ENCODE measurements around the gene HS3ST3B1. TPM values are rescaled to one million over a fixed set of nuclear protein-coding genes. Genes with fewer than 3 reads are reported as not detected.

The HS3ST3B1 gene
- total RNA-seq, 1 experiment from 2014 or later: 3.8 TPM

DNA sequence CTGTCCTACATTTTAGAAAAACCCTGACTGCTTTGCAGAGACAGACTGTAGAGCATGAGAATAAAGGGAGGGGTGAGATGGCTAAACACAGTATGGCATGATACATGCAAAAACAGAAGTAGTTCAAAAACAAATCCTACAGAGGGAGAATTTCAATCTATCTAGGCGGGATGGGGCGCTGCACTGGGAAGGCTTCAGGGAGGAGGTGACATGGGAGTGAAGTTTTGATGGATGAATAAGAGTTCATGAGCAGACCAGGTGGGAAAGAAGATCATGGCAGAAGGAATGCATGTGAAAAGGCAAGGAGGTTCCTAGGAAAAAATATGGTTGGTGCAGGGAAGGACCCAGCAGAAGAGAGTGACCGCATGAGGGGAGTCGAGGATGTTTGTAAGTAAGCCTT, 19.2 kb downstream of the HS3ST3B1 start:
- no TSS peak for BruUV-seq (replicated peaks)
- no peak overlapping the region for H3K4me3 Mint-ChIP-seq (ENCODE audit: unreplicated experiment)
- POLR2A ChIA-PET: no interaction called here
- H3K9me3 Mint-ChIP-seq (ENCODE audit: unreplicated experiment): no peaks in the 10 kb centered on the region
- H3K4me1 Mint-ChIP-seq (ENCODE audit: insufficient read depth, unreplicated experiment): peaks cover 10% of the 10 kb centered on the region
- DNase-seq (ENCODE audit: unreplicated experiment): no peak
- H3K27me3 Mint-ChIP-seq (ENCODE audit: insufficient read depth, unreplicated experiment): no peaks in the 10 kb centered on the region
- H3K36me3 Mint-ChIP-seq (ENCODE audit: insufficient read depth, unreplicated experiment): no peaks in the 10 kb centered on the region
- H3K27ac Mint-ChIP-seq (ENCODE audit: low read depth, unreplicated experiment): no peak overlapping the region
- intact Hi-C loops (cut with micrococcal nuclease): no loop called here
- CTCF ChIA-PET: interaction anchor here (1.6 kb wide), 1 partner anchor 607 kb away, joined by 8 read pairs; no protein-coding TSS in a partner anchor
- TF ChIP-seq, protein P1, sequence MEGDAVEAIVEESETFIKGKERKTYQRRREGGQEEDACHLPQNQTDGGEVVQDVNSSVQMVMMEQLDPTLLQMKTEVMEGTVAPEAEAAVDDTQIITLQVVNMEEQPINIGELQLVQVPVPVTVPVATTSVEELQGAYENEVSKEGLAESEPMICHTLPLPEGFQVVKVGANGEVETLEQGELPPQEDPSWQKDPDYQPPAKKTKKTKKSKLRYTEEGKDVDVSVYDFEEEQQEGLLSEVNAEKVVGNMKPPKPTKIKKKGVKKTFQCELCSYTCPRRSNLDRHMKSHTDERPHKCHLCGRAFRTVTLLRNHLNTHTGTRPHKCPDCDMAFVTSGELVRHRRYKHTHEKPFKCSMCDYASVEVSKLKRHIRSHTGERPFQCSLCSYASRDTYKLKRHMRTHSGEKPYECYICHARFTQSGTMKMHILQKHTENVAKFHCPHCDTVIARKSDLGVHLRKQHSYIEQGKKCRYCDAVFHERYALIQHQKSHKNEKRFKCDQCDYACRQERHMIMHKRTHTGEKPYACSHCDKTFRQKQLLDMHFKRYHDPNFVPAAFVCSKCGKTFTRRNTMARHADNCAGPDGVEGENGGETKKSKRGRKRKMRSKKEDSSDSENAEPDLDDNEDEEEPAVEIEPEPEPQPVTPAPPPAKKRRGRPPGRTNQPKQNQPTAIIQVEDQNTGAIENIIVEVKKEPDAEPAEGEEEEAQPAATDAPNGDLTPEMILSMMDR (IDR thresholded peaks at IDR 0.05; ENCODE audit: unreplicated experiment): no peak

DNA sequence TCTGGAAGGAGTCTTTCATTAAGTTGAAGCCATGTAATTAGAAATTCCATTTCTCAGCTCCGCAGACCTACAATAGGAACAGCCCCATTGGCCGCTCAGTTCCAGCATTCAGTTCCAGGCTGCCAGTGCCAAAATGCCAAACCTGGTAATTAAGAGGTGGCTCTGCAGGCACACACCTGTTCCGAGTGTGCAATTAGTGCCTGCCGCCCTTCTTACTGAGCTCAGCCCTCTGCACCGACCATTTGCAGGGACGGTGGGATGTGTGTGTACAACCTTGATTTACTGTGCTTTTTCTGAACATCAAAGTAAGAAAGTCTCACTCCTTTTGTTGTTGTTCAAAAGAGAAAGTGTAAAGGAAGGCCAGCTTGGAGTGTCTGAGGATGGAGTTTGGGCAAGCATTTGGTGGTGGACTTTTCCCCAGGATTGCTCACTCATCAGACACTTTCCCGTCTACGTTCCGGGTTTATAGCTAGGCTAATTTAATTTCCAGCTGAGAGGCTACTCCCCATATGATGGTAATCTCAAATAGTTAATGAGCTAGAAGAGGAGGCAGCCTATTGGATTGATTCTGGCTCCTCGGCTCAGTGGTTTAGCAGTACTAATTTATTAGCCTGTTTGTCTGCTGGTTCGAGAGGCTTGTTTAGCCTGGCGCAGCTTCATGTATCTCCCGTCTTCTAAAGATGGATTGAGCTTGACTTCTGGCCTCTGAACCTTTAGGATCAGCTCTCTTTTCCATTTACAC, 20.0 kb downstream of the HS3ST3B1 start:
- Mint-ChIP-seq H3K9me3 (ENCODE audit: unreplicated experiment) (no peaks in the 10 kb centered on the region), H3K4me1 (ENCODE audit: insufficient read depth, unreplicated experiment) (peaks cover 10% of the 10 kb centered on the region), H3K36me3 (ENCODE audit: insufficient read depth, unreplicated experiment) (no peaks in the 10 kb centered on the region), H3K27ac (ENCODE audit: low read depth, unreplicated experiment) (no peak overlapping the region), H3K27me3 (ENCODE audit: insufficient read depth, unreplicated experiment) (no peaks in the 10 kb centered on the region), H3K4me3 (ENCODE audit: unreplicated experiment) (no peak overlapping the region)
- DNase-seq (ENCODE audit: unreplicated experiment): no peak
- intact Hi-C loops (cut with micrococcal nuclease): no loop called here
- no TSS peak for BruUV-seq (replicated peaks)
- TF ChIP-seq, protein P1 (IDR thresholded peaks at IDR 0.05; ENCODE audit: unreplicated experiment): no peak
- ChIA-PET POLR2A (no interaction called here), CTCF (interaction anchor here (0.7 to 1.6 kb wide), 5 partner anchors 11 to 747 kb away, joined by 3 to 8 read pairs (median 3); no protein-coding TSS in a partner anchor)

DNA sequence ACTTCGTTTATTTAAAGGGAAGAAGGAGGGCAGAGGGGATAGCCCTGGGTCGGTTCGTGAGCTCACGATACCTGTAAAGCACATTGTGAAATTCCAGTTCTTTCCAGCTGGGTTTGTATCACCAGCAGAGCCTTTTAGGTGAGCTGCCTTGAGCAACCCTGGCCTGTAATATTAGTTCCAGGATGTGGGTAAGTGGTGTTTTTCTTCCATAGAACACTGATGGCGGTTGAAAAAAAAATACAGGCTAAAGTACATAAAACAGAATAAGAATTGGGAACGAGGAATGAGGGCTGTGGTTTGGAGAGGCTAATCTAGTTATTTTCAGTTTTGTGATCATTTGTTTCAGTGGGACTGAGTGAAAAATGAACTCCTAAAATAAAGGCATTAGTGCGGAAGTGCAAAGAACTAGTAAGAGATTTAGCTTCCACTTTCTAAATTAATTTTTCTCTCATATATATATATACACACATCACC, 20.6 kb downstream of the HS3ST3B1 start:
- no TSS peak for BruUV-seq (replicated peaks)
- Mint-ChIP-seq H3K27ac (ENCODE audit: low read depth, unreplicated experiment) (no peak overlapping the region), H3K4me1 (ENCODE audit: insufficient read depth, unreplicated experiment) (peaks cover 10% of the 10 kb centered on the region)

More for the DNA sequence above, 20.6 kb downstream of the HS3ST3B1 start:
- Mint-ChIP-seq H3K4me3 (ENCODE audit: unreplicated experiment) (no peak overlapping the region), H3K36me3 (ENCODE audit: insufficient read depth, unreplicated experiment) (no peaks in the 10 kb centered on the region), H3K27me3 (ENCODE audit: insufficient read depth, unreplicated experiment) (no peaks in the 10 kb centered on the region), H3K9me3 (ENCODE audit: unreplicated experiment) (no peaks in the 10 kb centered on the region)
- CTCF ChIA-PET: interaction anchor here (0.7 to 1.6 kb wide), 5 partner anchors 12 to 748 kb away, joined by 3 to 8 read pairs (median 3); no protein-coding TSS in a partner anchor
- POLR2A ChIA-PET: no interaction called here
- intact Hi-C loops (cut with micrococcal nuclease): no loop called here
- TF ChIP-seq, protein P1 (IDR thresholded peaks at IDR 0.05; ENCODE audit: unreplicated experiment): no peak
- no peak for DNase-seq (ENCODE audit: unreplicated experiment)

All from MCF 10A (cell line).